Right atrium auricular region (tissue), 2 donors: ENCODE measurements around the gene PYCARD. TPM values are rescaled to one million over a fixed set of nuclear protein-coding genes. Genes with fewer than 3 reads are reported as not detected.
A peak's percentile ranks its signal among the peaks of the same experiment; 100 is the strongest.
"Not testable (repeated sequence)": the region's sequence is repeated elsewhere in the genome, so short reads cannot be mapped to it uniquely, and the experiment has no call there.

Experiments
- DNase-seq: peaks from one replicate; pipeline ENCODE4 v3.0.0-alpha.2; 2019; ENCODE audit warnings: low spot score
- H3K27ac ChIP-seq, 2 donors: fragments of 200-600 bp; sonication (generic); 1 replicate in 1 of 2; 2 replicates in 1 of 2; pipeline ENCODE4 v1.5.1; 2016 to 2019
- H3K27me3 ChIP-seq, 2 donors: fragments of 200-600 bp; sonication (generic); one replicate each; pipeline versions ENCODE4 v1.5.1 to v1.6.0; 2017 to 2019
- H3K36me3 ChIP-seq: fragments of 200-600 bp; sonication (generic); one replicate; pipeline ENCODE4 v1.5.1; 2016
- H3K4me1 ChIP-seq, 2 donors: fragments of 200-600 bp; sonication (generic); one replicate each; pipeline versions ENCODE4 v1.5.1 to v1.6.0; 2017 to 2019
- H3K4me3 ChIP-seq, 2 donors: fragments of 200-600 bp; sonication (generic); 1 replicate in 1 of 2; 2 replicates in 1 of 2; pipeline ENCODE4 v1.5.1; 2017 to 2019; ENCODE audit warnings: mild to moderate bottlenecking in 1 of 2, moderate library complexity in 1 of 2
- H3K9me3 ChIP-seq, 2 donors: fragments of 200-600 bp; sonication (generic); one replicate each; pipeline ENCODE4 v1.5.1; 2019
- CTCF ChIP-seq, 2 donors: fragments of 200-600 bp; sonication (generic); IDR thresholded peaks; one replicate each; pipeline ENCODE4 v1.5.1; 2019; ENCODE audit warnings: antibody characterized with exemption in 2 of 2
- total RNA-seq, 2 donors: library from RNA; depleted of rRNA; stranded (reverse); fragments of >200 nt; gene quantifications; one replicate each; pipeline ENCODE4 v1.1.0, GENCODE V29; 2016

PYCARD gene
- 10 to 100 TPM in 1 of 2 donors, 1 to 10 TPM in 1; 7.9 to 13.8 TPM for total RNA-seq

- no peaks in the 10 kb centered on the region for H3K36me3 ChIP-seq
- DNase-seq: no peak
- H3K27ac ChIP-seq: peak within 1 kb of the TSS; percentile 42 to 62
- H3K9me3 ChIP-seq: no peaks in the 10 kb centered on the region
- peaks cover 0 to 23% of the 10 kb centered on the region in 2 donors for H3K4me1 ChIP-seq
- no peaks in the 10 kb centered on the region for H3K27me3 ChIP-seq
- H3K4me3 ChIP-seq: peak within 1 kb of the TSS; percentile 45 to 71
- TF ChIP-seq CTCF (IDR thresholded peaks at IDR 0.05): no peak
These were observed at the start of gene PYCARD for GRCh38 chr16:31202414-31203375. Gene PYCARD, minus strand, starts transcription at chr16:31202760. Its CDS starts 70 bp downstream, at chr16:31202690.

- H3K4me3 ChIP-seq: no peak overlapping the region
- TF ChIP-seq CTCF (IDR thresholded peaks at IDR 0.05): no peak
- DNase-seq: no peak
- peaks cover 0 to 7% of the 10 kb centered on the region in 2 donors for H3K4me1 ChIP-seq
- no peaks in the 10 kb centered on the region for H3K36me3 ChIP-seq
- no peaks in the 10 kb centered on the region for H3K9me3 ChIP-seq
- no peaks in the 10 kb centered on the region for H3K27me3 ChIP-seq
- H3K27ac ChIP-seq: no peak overlapping the region
These were observed 48.9 kb upstream of the PYCARD start for GRCh38 chr16:31251435-31251834.

GRCh38 chr16:31250782-31251384 lies 48.3 kb upstream of the PYCARD start:
- no peak overlapping the region for H3K4me3 ChIP-seq
- no peaks in the 10 kb centered on the region for H3K36me3 ChIP-seq
- DNase-seq: no peak
- no peak overlapping the region for H3K27ac ChIP-seq
- H3K4me1 ChIP-seq: peaks cover 0 to 7% of the 10 kb centered on the region in 2 donors
- no peaks in the 10 kb centered on the region for H3K9me3 ChIP-seq
- TF ChIP-seq CTCF (IDR thresholded peaks at IDR 0.05): no peak
- H3K27me3 ChIP-seq: no peaks in the 10 kb centered on the region

- no peaks in the 10 kb centered on the region for H3K9me3 ChIP-seq
- H3K27me3 ChIP-seq: no peaks in the 10 kb centered on the region
- H3K4me3 ChIP-seq: no peak overlapping the region
- DNase-seq: no peak
- H3K4me1 ChIP-seq: no peaks in the 10 kb centered on the region
- no peak overlapping the region for H3K27ac ChIP-seq
- no peaks in the 10 kb centered on the region for H3K36me3 ChIP-seq
- TF ChIP-seq CTCF (IDR thresholded peaks at IDR 0.05): no peak
These were observed 45.8 kb upstream of the PYCARD start for GRCh38 chr16:31248344-31248743.

GRCh38 chr16:31246296-31246695 lies 43.7 kb upstream of the PYCARD start:
- H3K36me3 ChIP-seq: no peaks in the 10 kb centered on the region
- no peaks in the 10 kb centered on the region for H3K27me3 ChIP-seq
- no peaks in the 10 kb centered on the region for H3K4me1 ChIP-seq
- no peaks in the 10 kb centered on the region for H3K9me3 ChIP-seq
- no peak overlapping the region for H3K27ac ChIP-seq
- TF ChIP-seq CTCF (IDR thresholded peaks at IDR 0.05): no peak
- H3K4me3 ChIP-seq: no peak overlapping the region
- no peak for DNase-seq

GRCh38 chr16:31245598-31245997 lies 43.0 kb upstream of the PYCARD start:
- not testable (repeated sequence) for H3K27me3 ChIP-seq, H3K4me1 ChIP-seq, H3K36me3 ChIP-seq, DNase-seq, H3K27ac ChIP-seq, H3K4me3 ChIP-seq, H3K9me3 ChIP-seq
